ENCODE results near the gene CCL25.

DNA sequence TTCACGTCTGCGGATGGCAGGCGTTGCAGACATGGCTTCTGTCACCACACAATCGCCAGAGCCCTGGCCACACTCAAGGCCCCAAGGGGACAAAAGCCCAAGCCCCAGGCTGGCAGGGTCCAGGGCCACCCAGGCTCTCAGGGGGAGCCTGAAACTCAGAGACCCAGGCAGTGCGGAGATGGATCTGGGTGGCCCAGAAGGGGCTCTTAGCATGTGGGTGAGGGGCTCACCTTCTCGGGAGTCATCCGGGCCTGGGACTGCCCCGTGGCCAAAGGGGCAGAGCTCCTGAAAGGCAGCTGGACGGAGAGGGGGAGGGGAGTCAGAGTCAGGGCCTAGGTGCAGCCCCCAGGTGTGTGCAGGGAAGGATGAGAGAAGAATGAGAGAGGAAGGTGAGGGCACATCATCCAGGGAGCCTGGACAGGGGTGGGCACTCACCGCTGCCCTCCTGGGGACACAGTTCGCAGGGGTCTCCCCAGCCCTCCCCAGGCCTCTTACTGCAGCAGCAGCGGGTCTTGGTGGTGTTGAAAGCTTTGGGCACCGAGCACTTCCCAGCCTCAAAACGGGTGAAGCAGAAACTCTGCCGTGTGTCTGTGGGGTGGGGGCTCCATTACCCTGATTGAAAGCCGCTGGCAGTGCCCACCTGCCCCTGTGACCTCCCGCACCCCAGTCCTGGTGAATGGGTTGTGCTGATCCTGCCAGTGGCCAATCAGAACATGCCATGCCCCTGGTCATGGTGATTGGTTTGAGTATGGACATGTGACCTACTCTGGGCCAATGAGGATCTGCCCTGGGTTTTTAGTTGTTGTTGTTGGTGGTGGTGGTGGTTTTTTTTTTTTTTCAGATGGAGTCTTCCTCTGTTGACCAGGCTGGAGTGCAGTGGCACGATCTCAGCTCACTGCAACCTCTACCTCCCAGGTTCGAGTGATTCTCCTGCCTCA lies 37.4 kb downstream of the CCL25 start:
- TF ChIP-seq, protein P1, sequence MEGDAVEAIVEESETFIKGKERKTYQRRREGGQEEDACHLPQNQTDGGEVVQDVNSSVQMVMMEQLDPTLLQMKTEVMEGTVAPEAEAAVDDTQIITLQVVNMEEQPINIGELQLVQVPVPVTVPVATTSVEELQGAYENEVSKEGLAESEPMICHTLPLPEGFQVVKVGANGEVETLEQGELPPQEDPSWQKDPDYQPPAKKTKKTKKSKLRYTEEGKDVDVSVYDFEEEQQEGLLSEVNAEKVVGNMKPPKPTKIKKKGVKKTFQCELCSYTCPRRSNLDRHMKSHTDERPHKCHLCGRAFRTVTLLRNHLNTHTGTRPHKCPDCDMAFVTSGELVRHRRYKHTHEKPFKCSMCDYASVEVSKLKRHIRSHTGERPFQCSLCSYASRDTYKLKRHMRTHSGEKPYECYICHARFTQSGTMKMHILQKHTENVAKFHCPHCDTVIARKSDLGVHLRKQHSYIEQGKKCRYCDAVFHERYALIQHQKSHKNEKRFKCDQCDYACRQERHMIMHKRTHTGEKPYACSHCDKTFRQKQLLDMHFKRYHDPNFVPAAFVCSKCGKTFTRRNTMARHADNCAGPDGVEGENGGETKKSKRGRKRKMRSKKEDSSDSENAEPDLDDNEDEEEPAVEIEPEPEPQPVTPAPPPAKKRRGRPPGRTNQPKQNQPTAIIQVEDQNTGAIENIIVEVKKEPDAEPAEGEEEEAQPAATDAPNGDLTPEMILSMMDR (IDR thresholded peaks at IDR 0.05) = no peak
- TF ChIP-seq EP300 (IDR thresholded peaks at IDR 0.05; ENCODE audit: low read depth) = no peak
- no peak for TF ChIP-seq POLR2A (IDR thresholded peaks at IDR 0.05)

Measured in transverse colon (tissue), 3 donors.